Progenitor cell of endocrine pancreas (in vitro differentiated cells): ENCODE data around the gene KPNA2. TPM values are rescaled to one million over a fixed set of nuclear protein-coding genes. Genes with fewer than 3 reads are reported as not detected.
"Not testable (repeated sequence)": the region's sequence is repeated elsewhere in the genome, so short reads cannot be mapped to it uniquely, and the experiment has no call there.

Experiments
- DNase-seq: peaks from one replicate; pipeline ENCODE4 v3.0.0; 2021; ENCODE audit warnings: low spot score; ENCODE audit not compliant: unreplicated experiment
- H3K27ac Mint-ChIP-seq: 2 replicates; pipeline ENCODE4 v1.8.0; 2021; ENCODE audit warnings: mild to moderate bottlenecking, moderate library complexity, mixed read lengths
- H3K27me3 Mint-ChIP-seq: 2 replicates; pipeline ENCODE4 v1.8.0; 2021; ENCODE audit warnings: mixed read lengths
- H3K36me3 Mint-ChIP-seq: 2 replicates; pipeline ENCODE4 v1.8.0; 2022; ENCODE audit warnings: mixed read lengths; ENCODE audit not compliant: insufficient read depth
- H3K4me1 Mint-ChIP-seq: 2 replicates; pipeline ENCODE4 v1.8.0; 2021; ENCODE audit warnings: low read depth, mixed read lengths
- H3K4me3 Mint-ChIP-seq: 2 replicates; pipeline ENCODE4 v1.8.0; 2021; ENCODE audit warnings: low read depth, mild to moderate bottlenecking, moderate library complexity, mixed read lengths
- H3K9me3 Mint-ChIP-seq: 2 replicates; pipeline ENCODE4 v1.8.0; 2021; ENCODE audit warnings: low read depth, mixed read lengths
- total RNA-seq: library from RNA; stranded (reverse); gene quantifications from 2 replicates; pipeline ENCODE4 v1.2.1, GENCODE V29; 2021
- TF ChIP-seq, protein P1 (sequence below): fragments of 200-600 bp; sonication (generic); IDR thresholded peaks from one replicate; pipeline ENCODE4 v1.5.0; 2021; ENCODE audit warnings: antibody characterized with exemption, mild to moderate bottlenecking; ENCODE audit not compliant: unreplicated experiment

The KPNA2 gene
- total RNA-seq, 1 donor from 2014 or later, result 140 TPM

DNA sequence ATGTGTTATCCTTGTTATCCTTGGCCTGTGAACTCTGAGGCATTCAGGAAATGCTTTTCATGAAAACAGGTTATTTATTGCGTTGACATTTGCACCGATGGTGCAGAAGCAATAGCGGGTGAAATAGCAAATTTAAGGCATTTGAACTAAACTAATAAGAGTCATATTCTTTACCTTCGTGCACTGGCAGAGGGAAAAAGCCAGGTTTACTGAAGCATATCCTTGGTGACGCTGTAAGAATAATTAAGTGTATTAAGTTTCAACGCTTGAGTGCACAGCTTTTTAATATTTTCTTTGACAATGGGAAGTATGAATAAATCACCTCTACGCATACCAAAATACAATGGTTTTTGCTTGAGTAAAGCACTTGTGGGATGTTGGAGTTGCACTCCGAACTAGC, 13.6 kb upstream of the KPNA2 start:
- no peak overlapping the region for H3K4me3 Mint-ChIP-seq
- no peak for DNase-seq
- no peak overlapping the region for H3K27ac Mint-ChIP-seq
- H3K9me3 Mint-ChIP-seq, result no peaks in the 10 kb centered on the region
- peaks cover 2% of the 10 kb centered on the region for H3K36me3 Mint-ChIP-seq
- TF ChIP-seq, protein P1, sequence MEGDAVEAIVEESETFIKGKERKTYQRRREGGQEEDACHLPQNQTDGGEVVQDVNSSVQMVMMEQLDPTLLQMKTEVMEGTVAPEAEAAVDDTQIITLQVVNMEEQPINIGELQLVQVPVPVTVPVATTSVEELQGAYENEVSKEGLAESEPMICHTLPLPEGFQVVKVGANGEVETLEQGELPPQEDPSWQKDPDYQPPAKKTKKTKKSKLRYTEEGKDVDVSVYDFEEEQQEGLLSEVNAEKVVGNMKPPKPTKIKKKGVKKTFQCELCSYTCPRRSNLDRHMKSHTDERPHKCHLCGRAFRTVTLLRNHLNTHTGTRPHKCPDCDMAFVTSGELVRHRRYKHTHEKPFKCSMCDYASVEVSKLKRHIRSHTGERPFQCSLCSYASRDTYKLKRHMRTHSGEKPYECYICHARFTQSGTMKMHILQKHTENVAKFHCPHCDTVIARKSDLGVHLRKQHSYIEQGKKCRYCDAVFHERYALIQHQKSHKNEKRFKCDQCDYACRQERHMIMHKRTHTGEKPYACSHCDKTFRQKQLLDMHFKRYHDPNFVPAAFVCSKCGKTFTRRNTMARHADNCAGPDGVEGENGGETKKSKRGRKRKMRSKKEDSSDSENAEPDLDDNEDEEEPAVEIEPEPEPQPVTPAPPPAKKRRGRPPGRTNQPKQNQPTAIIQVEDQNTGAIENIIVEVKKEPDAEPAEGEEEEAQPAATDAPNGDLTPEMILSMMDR, result no peak
- H3K27me3 Mint-ChIP-seq, result no peaks in the 10 kb centered on the region
- peaks cover 7% of the 10 kb centered on the region for H3K4me1 Mint-ChIP-seq

DNA sequence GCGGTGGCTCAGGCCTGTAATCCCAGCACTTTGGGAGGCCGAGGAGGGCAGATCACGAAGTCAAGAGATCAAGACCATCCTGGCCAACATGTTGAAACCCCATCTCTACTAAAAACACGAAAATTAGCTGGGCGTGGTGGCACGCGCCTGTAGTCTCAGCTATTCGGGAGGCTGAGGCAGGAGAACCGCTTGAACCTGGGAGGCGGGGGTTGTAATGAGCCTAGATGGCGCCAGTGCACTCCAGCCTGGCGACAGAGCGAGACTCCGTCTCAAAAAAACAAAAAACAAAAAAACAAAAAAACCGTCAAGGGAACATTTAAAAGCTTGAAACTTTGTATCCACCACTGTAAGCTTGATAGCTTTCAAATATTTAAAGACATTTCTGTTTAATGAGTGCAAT, 13.0 kb upstream of the KPNA2 start:
- H3K9me3 Mint-ChIP-seq, DNase-seq, H3K27me3 Mint-ChIP-seq, H3K36me3 Mint-ChIP-seq, H3K4me1 Mint-ChIP-seq, H3K27ac Mint-ChIP-seq, H3K4me3 Mint-ChIP-seq: not testable (repeated sequence)

DNA sequence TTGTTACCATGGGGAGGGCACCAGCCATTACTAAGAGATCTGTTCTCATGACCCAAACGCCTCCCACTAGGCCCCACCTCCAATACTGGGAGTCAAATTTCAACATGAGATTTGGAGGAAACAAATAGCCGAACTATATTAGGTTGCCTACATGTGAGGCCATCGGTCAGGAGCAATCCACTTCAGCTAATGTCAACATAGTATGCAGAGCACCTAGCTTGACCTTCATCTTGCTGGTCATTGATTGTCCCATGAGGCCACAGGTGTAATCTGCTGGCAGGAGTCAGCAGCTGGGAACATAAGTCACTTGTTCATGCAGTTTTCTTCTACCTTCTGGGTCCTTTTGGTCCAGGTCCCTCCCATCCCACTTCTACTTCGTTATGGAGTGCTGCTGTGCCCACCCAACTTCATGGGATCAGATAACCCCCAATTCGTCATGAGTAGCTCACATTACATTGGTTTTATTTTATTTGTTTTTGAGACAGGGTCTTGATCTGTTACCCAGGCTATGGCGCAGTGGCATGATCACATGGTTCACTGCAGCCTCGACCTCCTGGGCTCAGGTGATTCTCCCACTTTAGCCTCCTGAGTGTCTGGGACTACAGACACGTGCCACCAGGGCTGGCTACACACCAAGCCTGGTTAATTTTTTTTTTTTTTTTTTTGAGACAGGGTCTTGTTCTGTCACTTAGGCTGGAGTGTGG, 5.9 kb upstream of the KPNA2 start:
- H3K9me3 Mint-ChIP-seq, result no peaks in the 10 kb centered on the region
- no peaks in the 10 kb centered on the region for H3K27me3 Mint-ChIP-seq
- no peak overlapping the region for H3K4me3 Mint-ChIP-seq
- H3K4me1 Mint-ChIP-seq, result peaks cover 5% of the 10 kb centered on the region
- DNase-seq, result no peak
- TF ChIP-seq, protein P1, result no peak
- no peaks in the 10 kb centered on the region for H3K36me3 Mint-ChIP-seq
- H3K27ac Mint-ChIP-seq, result no peak overlapping the region

DNA sequence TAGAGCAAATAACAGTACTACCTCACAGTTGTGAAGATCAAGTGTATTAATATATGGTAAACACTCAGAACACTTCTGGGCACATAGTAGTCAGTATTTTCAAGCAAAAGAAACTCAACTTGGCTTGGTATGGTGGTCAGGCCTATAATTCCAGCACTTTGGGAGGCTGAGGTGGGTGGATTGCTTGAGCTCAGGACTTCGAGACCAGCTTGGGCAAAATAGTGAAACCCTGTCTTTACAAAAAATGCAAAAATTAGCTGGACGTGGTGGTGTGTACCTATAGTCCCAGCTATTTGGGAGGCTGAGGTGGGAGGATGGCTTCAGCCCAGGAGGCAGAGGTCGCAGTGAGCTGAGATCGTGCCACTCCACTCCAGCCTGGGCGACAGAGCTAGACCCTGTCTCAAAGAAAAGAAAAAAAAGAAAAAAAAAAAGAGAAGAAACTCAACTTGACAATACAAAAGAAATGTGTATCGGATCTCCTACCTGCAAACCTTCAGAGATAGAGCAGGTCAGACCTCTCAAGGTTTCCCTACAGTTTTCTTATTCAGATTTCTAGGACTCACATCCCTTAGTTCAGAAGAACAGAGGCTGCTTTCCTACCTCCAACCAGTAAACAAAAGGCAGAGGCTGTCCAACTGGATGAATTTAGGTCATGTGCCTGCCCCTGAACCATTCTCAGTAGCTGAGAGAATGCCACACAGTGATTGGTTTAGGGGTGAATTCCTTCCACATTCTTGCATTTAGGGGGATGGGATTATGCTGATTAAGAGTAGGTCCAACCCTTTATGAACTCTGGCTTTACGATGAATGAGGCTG, 1.7 kb upstream of the KPNA2 start:
- TF ChIP-seq, protein P1, result no peak
- Mint-ChIP-seq H3K27ac (peak overlapping the region; percentile 74), H3K9me3 (no peaks in the 10 kb centered on the region), H3K36me3 (peaks cover 7% of the 10 kb centered on the region), H3K4me1 (peaks cover 21% of the 10 kb centered on the region), H3K4me3 (no peak overlapping the region), H3K27me3 (no peaks in the 10 kb centered on the region)
- no peak for DNase-seq

DNA sequence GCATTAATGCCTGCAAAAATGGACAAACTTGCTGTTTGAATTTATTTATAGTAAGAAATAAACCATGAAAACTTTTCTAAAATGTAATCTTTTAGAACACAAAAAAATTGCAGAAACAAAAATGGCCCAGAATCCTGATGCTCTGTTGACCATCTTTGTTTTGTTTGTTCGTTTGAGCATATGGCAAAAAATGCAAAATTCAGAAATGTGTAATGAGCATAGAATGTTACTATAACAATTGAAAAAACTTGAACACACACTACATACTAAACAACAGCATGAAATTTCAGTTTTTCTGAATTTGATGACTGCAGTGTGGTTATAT, 1.1 kb upstream of the KPNA2 start:
- Mint-ChIP-seq H3K4me3 (no peak overlapping the region), H3K36me3 (peaks cover 9% of the 10 kb centered on the region), H3K27me3 (no peaks in the 10 kb centered on the region), H3K9me3 (no peaks in the 10 kb centered on the region), H3K4me1 (peaks cover 21% of the 10 kb centered on the region), H3K27ac (peak overlapping the region; percentile 24)
- TF ChIP-seq, protein P1, result no peak
- no peak for DNase-seq
